Non-pigmented ciliary epithelial cell (primary cell): ENCODE measurements around the gene STIM1.
"Not testable (repeated sequence)": the region's sequence is repeated elsewhere in the genome, so short reads cannot be mapped to it uniquely, and the experiment has no call there.

ENCODE experiments used
- DNase-seq: peaks from one replicate; pipeline ENCODE4 v3.0.0-alpha.2; 2010; ENCODE audit warnings: low read depth

STIM1 gene

DNA sequence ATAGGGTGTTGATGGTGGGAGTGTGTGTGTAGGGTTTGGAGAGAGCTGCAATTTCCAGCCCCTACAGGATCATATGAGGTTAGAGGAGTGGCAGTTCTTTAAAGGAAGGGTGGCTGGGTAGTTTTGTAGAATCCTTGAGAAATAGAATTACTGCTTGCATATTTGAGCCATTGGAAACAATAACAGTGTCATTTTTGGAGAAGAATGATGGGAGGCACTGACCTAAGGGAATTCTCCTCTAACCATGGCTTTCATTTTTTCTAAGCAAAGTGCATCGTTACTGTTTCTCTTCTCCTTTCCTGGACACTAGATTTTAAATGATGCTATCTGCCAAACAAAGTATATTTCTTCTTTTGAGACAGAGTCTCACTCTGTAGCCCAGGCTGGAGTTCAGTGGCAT lies 172.3 kb downstream of the STIM1 start:
- DNase-seq, result no peak

DNA sequence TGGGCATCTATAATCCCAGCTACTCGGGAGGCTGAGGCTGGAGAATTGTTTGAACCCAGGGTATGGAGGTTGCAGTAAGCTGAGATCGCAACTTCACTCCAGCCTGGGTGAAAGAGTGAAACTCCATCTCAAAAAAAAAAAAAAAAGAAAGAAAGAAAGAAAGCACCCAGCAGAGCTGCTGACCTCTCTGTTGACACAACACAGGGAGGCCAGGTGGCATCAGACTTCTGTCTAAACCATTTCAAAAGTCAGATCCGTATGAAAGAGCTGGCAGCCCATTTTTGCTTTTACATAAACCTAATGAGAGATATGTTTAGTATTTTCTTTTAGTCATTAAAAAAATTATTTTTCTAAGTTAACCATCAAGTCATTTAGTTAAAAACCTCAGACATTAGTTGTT lies 174.7 kb downstream of the STIM1 start:
- DNase-seq, result no peak

DNA sequence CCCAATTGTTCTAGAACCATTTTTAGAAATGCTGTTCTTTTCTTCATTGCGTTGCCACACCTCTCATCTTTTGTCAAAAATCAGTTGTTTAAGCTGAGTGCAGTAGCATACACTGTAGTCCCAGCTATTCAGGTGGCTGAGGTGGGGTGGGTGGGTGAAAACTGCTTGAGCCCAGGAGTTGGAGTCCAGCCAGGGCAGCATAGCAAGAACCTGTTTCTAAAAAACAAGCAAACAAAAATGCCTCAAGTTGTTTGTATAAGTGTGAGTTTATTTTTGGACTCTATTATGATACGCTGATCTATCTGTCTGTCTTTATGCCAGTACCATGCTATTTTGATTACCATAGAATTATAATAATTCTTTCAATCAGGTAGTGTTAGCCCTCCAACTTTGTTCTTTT lies 176.6 kb downstream of the STIM1 start:
- no peak for DNase-seq

DNA sequence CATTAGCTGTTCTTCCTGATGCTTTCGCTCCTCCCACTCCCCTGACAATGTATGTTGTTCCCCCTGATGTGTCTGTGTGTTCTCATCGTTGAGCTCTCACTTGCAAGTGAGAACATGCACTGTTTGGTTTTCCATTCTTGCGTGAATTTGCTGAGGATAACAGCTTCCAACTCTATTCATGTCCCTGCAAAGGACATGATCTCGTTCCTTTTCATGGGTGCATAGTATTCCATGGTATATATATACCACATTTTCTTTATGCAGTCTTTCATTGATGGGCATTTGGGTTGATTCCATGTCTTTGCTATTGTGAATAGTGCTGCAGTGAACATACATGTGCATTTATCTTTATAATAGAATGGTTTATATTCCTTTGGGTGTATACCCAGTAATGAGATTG lies 180.5 kb downstream of the STIM1 start:
- DNase-seq, result no peak

DNA sequence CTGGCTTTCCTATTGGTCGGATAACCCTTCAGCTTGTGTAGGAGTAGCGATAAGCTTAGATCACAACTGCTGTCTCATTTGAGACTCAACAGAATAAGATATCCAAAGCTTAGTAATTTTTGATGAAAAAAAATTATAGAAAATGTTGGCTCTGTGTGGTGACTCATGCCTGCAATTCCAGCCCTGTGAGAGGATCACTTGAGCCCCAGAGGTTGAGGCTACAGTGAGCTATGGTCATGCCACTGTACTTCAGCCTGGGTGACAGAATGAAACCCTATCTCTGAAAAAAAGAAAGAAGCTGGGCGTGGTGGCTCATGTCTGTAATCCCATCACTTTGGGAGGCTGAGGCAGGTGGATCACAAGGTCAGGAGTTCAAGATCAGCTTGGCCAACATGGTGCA lies 183.5 kb downstream of the STIM1 start:
- no peak for DNase-seq

DNA sequence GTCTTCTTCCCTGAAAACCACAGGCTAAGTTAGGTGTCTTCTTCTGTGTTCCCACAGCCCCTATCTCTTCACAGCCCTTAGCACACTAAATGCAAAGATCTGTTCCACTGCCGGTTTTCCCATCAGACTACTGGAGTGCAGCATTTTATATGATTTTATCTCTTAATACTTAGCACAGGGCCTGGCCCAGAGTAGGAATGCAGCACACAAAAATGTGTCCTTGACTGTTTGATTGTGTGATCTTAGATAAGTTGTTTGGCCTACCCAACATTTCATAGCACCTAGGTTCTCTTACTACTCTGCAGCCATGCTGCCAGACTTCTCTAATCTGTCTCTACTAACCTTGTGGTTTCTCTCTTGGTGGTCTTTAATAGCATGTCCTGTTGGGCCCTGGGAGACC lies 185.0 kb downstream of the STIM1 start:
- DNase-seq, result no peak

DNA sequence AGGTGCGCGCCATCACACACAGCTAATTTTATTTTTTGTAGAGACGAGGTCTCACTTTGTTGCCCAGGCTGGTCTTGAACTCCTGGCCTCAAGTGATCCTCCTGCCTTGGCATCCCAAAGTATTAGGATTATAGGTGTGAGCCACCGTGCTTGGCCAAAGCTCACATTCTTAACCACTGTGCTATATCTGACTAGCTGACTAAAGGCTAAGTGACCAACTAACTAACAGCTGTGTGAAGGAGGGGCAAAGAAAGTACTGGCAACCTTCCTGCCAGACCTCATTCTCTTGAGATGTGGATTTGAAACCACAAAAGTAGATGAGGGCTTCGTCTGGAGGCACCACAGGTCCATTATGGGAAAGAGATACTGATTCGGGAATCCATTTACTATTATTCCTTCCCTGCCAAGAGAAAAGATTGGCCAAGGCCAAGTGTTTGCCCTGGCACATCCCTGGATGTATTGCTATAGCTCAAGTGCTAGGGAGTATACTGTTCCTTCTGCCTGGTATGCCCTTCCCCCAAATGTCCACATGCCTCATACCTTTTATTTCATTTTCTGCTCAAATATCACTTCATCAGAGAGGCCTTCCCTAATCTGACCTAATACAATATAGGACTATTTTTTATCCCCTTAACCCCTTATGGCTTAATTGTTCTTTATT lies 186.4 kb downstream of the STIM1 start:
- DNase-seq, result no peak

DNA sequence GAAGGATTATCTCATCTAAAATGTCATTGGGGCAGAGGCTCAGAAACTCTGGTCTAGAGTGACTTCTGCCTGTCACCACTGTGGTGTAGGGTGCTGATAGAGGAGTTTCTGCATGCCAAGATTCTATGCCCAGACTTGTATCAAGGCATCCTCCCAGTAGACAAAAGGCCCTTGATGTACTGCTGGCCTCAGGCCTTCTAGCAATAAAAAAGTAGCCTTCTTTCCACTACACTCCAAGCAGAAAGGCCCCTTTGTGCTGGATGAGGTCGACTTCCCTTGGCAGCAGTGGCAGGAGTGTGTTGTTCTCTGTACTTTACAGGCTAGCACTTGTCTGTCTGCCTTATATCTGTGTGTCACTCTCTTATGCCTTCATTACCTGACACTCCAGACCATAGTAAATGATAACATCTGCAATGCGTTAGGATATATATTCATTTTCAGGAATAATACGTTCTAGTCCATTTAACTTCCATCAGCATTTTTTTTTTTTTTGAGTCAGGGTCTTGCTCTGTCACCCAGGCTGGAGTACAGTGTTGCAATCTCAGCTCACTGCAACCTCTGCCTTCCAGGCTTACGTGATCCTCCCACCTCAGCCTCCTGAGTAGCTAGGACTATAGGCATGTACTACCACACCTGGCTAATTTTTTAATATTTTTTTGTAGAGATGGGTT lies 189.6 kb downstream of the STIM1 start:
- DNase-seq, result no peak

DNA sequence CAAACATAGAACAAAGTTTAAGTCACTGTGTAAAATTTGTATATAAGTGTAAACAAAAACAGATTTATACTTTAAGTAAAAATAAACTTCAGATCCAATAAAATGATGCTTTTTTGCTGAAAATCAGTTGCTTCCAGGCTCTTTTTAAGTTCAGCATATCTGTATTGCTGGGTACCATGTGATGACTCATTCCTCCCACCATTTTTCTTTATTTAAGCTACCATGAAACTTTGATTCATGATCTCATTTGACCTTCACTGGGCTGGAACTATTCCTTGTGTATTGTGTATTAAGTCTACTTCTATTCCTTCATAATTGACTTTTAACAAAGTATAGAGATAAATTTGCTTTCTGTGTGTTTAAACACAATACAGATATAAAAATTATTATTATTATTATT lies 192.9 kb downstream of the STIM1 start:
- DNase-seq, result no peak

DNA sequence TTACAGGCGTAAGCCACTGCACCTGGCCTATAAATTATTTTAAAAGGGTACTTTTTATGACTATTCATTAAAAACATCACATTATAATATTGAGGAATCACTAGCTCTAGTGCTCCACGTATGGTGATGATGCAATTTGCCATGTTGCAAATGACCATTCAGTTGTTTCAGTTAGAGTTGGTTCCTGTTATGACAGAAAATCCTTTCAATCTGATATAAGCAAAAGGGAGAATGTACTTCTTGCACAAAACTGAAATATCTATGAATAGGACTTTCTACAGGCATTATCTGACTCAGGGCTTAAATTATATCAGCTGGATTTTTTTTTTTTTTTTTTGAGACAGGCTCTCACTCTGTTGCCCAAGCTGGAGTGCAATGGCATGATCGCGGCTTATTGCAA lies 193.5 kb downstream of the STIM1 start:
- DNase-seq, result no peak

DNA sequence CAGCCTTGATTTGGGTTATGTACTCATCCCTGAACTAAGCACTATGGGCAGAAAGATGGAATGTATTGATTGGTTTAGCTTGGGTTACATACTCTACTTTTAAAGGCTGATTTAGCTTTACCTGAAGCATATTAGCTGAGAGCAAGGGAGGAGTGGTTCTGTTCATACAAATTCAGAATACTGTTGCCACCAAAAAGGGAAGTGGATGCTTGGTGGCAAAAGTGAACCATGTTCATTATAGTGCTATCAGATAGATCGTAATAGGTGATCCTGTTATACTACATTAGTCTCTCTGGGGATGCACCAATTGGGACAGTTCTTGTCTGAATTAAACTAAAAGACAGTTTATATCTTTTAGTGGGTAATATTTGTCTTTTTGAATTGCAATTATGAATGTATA lies 194.7 kb downstream of the STIM1 start:
- DNase-seq, result no peak

DNA sequence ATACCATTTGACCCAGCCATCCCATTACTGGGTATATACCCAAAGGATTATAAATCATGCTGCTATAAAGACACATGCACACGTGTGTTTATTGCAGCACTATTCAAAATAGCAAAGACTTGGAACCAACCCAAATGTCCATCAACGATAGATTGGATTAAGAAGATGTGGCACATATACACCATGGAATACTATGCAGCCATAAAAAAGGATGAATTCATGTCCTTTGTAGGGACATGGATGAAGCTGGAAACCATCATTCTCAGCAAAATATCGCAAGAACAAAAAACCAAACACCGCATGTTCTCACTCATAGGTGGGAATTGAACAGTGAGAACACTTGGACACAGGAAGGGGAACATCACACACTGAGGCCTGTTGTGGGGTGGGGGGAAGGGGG lies 197.7 kb downstream of the STIM1 start:
- not testable (repeated sequence) for DNase-seq

DNA sequence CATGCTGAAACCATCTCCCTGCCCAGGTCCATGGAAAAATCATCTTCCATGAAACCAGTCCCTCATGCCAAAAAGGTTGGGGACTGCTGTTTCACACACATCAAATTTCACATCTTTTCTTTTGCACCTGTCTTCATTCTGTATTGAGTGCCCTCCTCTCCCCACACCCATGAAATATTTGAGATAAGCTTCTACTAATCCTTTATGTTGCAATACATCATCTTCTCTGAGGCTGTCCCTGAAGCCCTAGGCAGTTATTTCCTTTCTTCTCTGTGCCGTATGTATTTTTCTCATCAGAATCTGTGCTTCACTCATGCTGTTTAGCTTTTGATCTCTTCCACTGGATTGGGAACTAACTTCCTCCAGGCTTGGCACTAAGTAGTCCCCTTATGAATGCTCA lies 199.2 kb downstream of the STIM1 start:
- no peak for DNase-seq

DNA sequence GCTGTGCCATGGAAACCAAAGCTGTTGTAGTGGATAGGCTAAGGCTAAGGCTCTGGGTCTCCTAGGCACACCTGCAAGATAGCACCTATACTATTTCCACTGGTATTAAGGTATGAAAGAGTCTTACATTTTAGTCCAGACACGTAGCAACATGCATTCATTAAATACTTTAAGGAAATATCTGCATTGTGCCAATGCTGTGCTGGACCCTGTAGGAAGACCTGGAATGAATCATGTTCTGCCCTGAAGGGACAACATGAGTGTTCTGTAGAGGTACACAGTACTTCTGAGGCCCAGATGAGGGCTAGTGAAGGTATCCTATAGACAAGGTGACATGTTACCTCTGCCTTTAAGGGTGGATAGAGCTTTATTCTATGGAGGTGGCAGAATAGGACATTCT lies 204.0 kb downstream of the STIM1 start:
- DNase-seq, result no peak

DNA sequence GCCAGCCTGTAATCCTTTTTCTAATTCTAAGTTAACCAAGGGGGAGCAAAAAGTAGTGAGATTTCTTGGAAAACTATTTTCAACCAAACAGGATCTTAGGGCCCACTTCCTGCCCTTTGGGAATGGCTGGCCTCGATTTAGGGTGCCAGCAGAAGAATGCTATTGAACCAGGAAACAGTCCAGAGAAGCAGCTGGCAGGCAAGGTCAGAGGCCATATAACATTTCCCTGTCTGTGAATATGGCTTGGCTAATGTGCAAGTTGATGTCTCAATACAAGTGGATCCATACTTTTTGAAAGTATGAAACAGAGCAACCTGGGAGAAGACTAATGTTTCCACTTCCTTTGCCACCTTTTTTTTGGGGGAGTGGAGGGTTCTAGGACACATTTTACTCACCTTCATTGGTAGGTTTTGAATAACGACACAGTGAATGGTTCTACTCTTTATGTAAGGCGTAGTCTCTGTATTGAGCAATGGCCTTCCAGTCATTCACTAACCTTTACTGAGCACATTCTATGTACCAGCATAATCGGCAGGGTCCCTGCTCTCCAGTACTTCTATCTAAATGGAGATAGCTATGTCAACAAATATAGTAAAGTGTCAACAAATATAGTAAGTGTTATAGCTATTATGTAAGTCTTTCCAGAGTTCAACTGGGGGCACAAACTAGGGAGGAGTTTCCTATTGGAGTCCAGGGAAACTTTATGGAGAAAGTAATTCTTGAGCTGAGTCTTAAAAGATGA lies 204.9 kb downstream of the STIM1 start:
- DNase-seq, result no peak

DNA sequence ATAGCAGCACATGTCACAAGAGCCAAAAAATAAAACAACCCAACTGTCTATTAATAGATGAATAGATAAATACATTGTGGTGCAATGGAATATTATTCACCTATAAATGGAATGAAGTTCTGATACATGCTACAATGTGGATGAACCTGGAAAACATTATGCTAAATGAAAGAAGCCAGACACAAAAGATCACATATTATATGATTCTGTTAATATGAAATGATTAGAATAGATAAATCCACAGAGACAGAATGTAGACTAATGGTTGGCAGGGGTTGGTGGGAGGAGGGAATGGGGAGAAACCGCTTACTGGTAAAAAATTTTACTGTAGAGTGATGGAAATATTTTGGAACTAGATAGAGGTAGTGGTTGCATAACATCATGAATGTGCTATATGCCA lies 206.2 kb downstream of the STIM1 start:
- DNase-seq, result no peak

DNA sequence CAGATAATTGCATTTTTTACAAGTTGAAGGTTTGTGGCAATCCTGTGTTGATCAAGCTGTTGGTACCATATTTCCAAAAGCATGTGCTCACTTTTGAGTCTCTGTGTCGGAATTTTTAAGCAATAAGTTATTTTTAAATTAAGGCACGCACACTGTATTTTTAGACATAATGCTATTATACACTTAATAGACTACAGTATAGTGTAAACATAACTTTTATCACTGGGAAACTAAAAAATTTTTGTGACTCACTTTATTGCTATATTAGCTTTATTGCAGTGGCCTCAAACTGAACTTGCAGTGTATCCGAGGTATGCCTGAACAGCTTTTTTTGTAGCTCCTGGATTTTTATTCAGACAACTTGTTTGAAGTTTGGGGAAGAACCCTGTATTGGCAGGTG lies 207.9 kb downstream of the STIM1 start:
- DNase-seq, result no peak

DNA sequence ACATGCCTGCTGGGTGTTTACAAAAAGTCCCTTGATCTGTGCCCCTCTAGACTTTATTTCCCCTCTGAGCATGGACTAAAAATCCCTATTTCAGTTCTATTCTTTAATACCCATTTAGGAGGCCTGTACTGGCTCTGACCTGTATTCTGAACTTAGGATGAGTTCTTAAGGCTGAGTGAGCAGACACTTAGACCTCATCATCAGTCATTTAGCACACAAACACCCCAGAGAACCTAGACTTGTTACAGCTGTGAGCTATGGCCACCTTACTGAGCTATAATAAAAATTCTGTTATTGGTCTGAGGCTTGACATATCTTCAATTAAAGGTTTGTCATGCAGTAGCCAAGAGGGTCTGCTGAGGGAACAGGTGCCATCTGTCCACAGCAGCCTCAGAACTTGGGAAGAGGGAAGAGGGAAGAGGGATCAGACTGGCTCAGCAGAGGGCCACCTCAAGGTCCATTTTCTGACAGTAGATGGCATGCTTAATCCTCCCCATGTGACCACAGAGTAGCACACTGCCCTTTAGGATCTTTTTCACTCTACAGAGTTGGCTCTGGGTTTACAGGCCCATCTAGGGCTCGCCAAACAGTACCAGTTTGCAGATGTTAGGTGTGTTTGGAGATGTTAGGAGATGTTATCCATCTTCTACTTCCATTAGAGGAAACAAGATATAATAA lies 209.0 kb downstream of the STIM1 start:
- DNase-seq, result no peak

DNA sequence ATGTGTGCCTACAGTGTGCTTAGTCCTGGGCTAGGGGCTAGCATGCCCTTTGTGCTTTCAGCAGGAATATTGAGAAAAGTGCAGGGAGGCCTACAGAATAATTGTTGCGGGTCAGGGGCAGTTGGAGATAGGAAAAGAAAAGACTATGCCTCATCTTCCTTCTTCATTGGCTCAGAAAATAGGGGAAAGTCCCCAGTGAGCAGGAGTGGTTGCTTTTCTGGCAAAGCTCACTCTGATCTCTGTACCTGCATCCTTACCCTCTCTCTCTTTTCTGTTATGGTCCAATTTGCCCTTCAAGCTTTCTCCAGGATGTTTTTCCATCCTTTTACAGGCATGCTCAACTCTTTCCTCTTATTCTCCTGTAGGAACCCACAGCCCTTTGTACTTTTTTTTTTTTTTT lies 209.6 kb downstream of the STIM1 start:
- no peak for DNase-seq

DNA sequence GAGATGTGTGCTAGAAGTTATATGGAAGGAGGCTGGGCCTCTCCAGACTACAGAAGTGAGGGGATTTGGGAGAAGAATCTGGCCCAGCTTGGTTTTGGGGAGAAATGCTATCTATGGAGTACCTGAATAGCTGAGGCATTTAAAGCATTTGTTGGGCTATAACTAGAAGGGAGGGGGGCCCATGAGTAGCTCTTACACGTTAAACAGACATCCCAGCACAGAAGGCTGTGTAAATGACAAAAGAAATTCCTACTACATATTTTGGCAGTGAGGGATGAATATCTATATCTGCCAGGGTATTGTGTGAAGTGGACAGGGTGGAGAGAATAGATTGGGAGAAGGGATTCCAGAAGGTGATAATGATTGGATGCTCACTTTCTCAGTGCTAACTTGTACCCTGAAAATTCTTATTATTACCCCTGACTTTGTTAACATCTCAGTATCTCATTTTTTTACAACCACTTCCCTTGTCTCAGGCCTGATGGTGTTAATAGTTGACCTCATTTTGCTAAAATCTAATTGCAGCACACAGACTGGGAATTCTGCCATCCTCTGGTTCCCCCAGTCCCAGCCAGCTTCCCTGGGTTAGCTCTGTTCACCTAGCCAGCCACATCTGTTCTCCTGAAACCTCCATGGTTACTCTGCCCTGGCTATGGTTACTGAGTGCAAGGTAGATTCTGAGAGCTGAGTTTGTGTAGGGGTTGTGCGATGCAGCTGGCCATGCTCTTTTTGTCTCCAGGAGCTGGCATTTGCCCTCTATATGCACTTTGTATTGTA lies 210.3 kb downstream of the STIM1 start:
- DNase-seq, result no peak

DNA sequence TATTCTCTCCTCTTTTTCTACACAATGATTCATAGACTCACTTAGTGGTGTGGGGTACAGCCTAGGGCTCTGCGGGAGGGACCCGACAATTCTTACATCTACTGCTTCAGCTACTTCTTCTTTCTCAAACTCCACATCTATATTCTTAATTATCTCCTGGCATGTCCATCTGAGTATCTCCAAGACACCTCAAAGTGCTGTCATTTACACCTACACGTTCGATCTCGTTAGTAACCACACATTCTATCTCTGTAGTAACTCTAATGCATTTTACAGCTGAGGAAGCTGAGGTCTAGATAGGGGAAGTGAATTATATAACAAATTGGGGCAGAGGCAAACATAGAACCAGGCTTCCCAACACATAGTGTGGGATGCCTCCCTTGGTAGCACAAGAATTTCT lies 211.4 kb downstream of the STIM1 start:
- DNase-seq, result no peak

DNA sequence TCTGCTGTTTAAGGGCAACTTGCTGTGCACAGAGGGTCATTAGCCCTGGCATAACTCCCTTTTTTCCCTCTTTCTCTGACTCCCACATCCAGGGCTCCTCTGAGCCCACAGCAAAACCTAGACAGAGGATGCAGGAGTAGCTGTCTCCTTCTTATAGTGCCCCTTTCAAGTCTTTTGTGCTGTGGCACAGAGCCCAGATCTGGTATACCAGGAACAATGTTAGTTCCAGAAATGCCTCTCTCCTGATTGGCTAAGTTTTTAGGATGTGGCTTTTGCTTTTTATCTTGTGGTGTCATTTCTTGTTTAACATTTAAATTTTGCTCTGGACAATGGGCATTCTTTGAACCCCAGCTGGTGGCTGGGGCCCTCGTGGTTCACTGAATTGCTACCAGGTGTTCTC lies 213.5 kb downstream of the STIM1 start:
- no peak for DNase-seq
